ENCODE results near the gene GARIN5A. TPM values are rescaled to one million over a fixed set of nuclear protein-coding genes. Genes with fewer than 3 reads are reported as not detected.

GARIN5A gene
- total RNA-seq, 1 donor from 2014 or later: 11.5 TPM

GRCh38 chr19:50505856-50506611, 29.4 kb upstream of the GARIN5A start:
- no peak overlapping the region for H3K27ac Mint-ChIP-seq
- H3K36me3 Mint-ChIP-seq: peaks cover 2% of the 10 kb centered on the region
- peaks cover 8% of the 10 kb centered on the region for H3K27me3 Mint-ChIP-seq (ENCODE audit: low read depth)
- no peaks in the 10 kb centered on the region for H3K9me3 Mint-ChIP-seq
- TF ChIP-seq, protein P1, sequence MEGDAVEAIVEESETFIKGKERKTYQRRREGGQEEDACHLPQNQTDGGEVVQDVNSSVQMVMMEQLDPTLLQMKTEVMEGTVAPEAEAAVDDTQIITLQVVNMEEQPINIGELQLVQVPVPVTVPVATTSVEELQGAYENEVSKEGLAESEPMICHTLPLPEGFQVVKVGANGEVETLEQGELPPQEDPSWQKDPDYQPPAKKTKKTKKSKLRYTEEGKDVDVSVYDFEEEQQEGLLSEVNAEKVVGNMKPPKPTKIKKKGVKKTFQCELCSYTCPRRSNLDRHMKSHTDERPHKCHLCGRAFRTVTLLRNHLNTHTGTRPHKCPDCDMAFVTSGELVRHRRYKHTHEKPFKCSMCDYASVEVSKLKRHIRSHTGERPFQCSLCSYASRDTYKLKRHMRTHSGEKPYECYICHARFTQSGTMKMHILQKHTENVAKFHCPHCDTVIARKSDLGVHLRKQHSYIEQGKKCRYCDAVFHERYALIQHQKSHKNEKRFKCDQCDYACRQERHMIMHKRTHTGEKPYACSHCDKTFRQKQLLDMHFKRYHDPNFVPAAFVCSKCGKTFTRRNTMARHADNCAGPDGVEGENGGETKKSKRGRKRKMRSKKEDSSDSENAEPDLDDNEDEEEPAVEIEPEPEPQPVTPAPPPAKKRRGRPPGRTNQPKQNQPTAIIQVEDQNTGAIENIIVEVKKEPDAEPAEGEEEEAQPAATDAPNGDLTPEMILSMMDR (IDR thresholded peaks at IDR 0.05; ENCODE audit: unreplicated experiment): no peak
- no peak for DNase-seq (ENCODE audit: low spot score in 2 of 2, unreplicated experiment in 2 of 2)
- H3K4me1 Mint-ChIP-seq: peaks cover 4% of the 10 kb centered on the region
- H3K4me3 Mint-ChIP-seq: no peak overlapping the region

GRCh38 chr19:50501568-50502475, 25.2 kb upstream of the GARIN5A start:
- H3K4me1 Mint-ChIP-seq: peaks cover 3% of the 10 kb centered on the region
- TF ChIP-seq, protein P1 (IDR thresholded peaks at IDR 0.05; ENCODE audit: unreplicated experiment): no peak
- H3K4me3 Mint-ChIP-seq: no peak overlapping the region

DNA sequence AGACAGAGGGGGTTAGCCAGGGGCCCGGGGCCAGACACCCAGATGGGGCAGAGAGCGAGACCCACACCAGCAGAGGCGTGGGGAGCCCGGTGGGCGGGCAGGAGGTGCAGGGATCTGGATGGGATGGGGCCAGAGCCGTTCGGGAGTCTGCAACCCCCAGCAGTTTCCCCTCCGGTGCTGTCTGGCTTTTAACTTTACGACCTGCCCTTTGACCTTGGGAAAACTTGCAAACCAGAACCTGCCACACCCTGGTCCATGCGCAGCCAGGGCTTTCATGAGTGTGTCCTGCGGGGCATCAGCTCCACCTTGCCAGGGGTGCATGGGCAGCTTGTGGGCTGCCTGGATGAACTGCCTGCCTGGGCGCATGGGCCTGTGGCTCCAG, 24.5 kb upstream of the GARIN5A start:
- H3K36me3 Mint-ChIP-seq: peaks cover 2% of the 10 kb centered on the region
- H3K4me1 Mint-ChIP-seq: peaks cover 3% of the 10 kb centered on the region
- H3K27ac Mint-ChIP-seq: no peak overlapping the region
- DNase-seq (ENCODE audit: low spot score in 2 of 2, unreplicated experiment in 2 of 2): no peak
- H3K27me3 Mint-ChIP-seq (ENCODE audit: low read depth): peaks cover 18% of the 10 kb centered on the region
- H3K9me3 Mint-ChIP-seq: no peaks in the 10 kb centered on the region
- H3K4me3 Mint-ChIP-seq: no peak overlapping the region
- TF ChIP-seq, protein P1 (IDR thresholded peaks at IDR 0.05; ENCODE audit: unreplicated experiment): no peak

More at GRCh38 chr19:50501568-50502475, 25.2 kb upstream of the GARIN5A start:
- no peak for DNase-seq (ENCODE audit: low spot score in 2 of 2, unreplicated experiment in 2 of 2)
- no peaks in the 10 kb centered on the region for H3K9me3 Mint-ChIP-seq
- peaks cover 15% of the 10 kb centered on the region for H3K27me3 Mint-ChIP-seq (ENCODE audit: low read depth)
- peaks cover 2% of the 10 kb centered on the region for H3K36me3 Mint-ChIP-seq
- peak overlapping the region; percentile 30 for H3K27ac Mint-ChIP-seq

DNA sequence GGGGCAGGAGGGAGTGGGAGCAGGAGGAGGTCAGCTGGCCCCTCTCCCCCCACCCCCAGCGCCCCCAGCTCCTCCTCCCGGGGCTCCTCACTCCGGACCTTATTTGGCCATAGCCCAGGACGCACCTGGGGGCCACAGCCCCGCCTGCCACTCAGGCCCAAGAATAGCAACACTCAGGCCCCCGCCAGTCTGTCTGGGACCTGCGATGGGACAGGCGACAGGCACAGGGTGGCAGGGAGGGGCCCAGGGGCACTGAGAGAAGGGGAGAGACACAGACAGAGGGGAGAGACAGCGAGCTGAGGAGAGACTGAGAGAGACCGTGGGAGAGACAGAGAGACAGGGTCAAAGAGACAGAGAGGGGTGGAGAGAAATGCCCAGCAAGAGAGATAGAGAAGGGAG, 24.1 kb upstream of the GARIN5A start:
- TF ChIP-seq, protein P1 (IDR thresholded peaks at IDR 0.05; ENCODE audit: unreplicated experiment): no peak
- H3K27me3 Mint-ChIP-seq (ENCODE audit: low read depth): peaks cover 21% of the 10 kb centered on the region
- H3K4me3 Mint-ChIP-seq: no peak overlapping the region
- peaks cover 3% of the 10 kb centered on the region for H3K4me1 Mint-ChIP-seq
- no peak for DNase-seq (ENCODE audit: low spot score in 2 of 2, unreplicated experiment in 2 of 2)
- H3K36me3 Mint-ChIP-seq: peaks cover 2% of the 10 kb centered on the region
- H3K9me3 Mint-ChIP-seq: no peaks in the 10 kb centered on the region
- H3K27ac Mint-ChIP-seq: no peak overlapping the region

GRCh38 chr19:50500060-50500752, 23.6 kb upstream of the GARIN5A start:
- TF ChIP-seq, protein P1 (IDR thresholded peaks at IDR 0.05; ENCODE audit: unreplicated experiment): peak; percentile 11
- no peak for DNase-seq (ENCODE audit: low spot score in 2 of 2, unreplicated experiment in 2 of 2)
- Mint-ChIP-seq H3K27ac (no peak overlapping the region), H3K36me3 (no peaks in the 10 kb centered on the region), H3K27me3 (ENCODE audit: low read depth) (peaks cover 26% of the 10 kb centered on the region), H3K9me3 (no peaks in the 10 kb centered on the region), H3K4me1 (peaks cover 3% of the 10 kb centered on the region), H3K4me3 (no peak overlapping the region)

Measured in mesothelial cell of epicardium (in vitro differentiated cells).